Left ventricle myocardium superior (tissue), 1 donor: ENCODE results near the gene CREB3L2. TPM values are rescaled to one million over a fixed set of nuclear protein-coding genes. Genes with fewer than 3 reads are reported as not detected.
"Not testable (repeated sequence)": the region's sequence is repeated elsewhere in the genome, so short reads cannot be mapped to it uniquely, and the experiment has no call there.

ENCODE experiments used
- ATAC-seq: fragments of 200-7000 bp; cut with Tn5 transposase; one replicate; pipeline ENCODE4 v1.9.1; 2020; ENCODE audit warnings: mild to moderate bottlenecking, moderate library complexity
- DNase-seq: peaks from one replicate; pipeline ENCODE4 v3.0.0-alpha.2; 2020
- intact Hi-C: fragments of 100-400 bp; cut with micrococcal nuclease; formaldehyde crosslinking; loops from one replicate; pipeline ENCODE4 v1.11.0; 2022
- total RNA-seq: library from RNA; stranded (reverse); fragmentation: NEBNext Ultra II Directional; extraction: Animal tissue kit (Norgen Biotek cat#: 25700); gene quantifications from one replicate; pipeline ENCODE4 v1.2.1, GENCODE V29; 2021
- donor health status: DM: no; HTN: yes; CAD: no; lungs with severe emphysema.

The CREB3L2 gene
- total RNA-seq, 1 donor from 2014 or later = 22.3 TPM

DNA sequence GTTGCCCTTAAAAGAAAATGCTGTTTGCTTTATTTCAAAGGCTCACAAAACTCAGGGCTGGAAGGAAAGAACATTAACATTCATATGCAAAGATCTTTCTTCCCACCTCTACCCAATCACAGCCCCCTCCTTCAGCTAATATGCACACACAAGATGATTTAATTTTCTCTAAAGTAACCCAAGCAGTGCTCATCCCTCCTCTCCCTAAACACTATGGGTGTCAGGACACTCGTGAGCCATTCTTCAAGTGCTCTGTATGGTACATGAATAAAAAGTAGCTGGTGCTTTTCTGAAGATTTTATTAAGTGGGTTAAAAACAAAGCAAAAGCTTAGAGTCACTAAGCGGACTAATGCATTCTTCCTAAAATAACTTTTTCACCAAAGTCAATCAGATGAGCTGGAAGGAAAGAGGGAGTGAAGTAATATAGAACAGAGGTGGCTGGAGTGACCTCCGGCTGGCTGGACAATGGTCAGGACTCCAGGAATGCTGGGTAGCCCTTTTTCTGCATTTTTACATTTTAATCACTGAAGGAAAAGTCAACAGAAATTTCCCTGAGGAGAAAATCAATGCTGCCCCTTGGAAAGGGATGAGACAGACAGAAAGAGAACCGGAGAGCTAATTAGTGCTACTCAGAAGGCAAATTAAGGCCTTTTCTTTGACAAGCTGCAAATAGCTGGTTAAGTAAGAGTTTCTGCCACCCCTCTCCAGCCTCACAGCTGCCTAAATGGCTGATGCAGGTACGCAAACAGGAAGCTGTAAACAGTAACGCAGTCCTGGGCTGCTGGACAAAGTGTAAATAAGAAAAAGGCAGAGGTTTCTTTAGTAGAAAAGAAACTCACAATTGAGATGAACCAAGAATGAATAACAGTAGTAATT, 161.7 kb downstream of the CREB3L2 start:
- ATAC-seq (no peak), DNase-seq (no peak)
- intact Hi-C loops = no loop called here

- intact Hi-C loops = no loop called here
- DNase-seq (no peak), ATAC-seq (no peak)
These were observed 163.1 kb downstream of the CREB3L2 start for GRCh38 chr7:137838706-137839315.

- DNase-seq (no peak), ATAC-seq (no peak)
- intact Hi-C loops = no loop called here
These were observed 165.3 kb downstream of the CREB3L2 start for GRCh38 chr7:137836541-137836940.

GRCh38 chr7:137836113-137836509, 165.8 kb downstream of the CREB3L2 start:
- intact Hi-C loops = no loop called here
- no peak for ATAC-seq

DNA sequence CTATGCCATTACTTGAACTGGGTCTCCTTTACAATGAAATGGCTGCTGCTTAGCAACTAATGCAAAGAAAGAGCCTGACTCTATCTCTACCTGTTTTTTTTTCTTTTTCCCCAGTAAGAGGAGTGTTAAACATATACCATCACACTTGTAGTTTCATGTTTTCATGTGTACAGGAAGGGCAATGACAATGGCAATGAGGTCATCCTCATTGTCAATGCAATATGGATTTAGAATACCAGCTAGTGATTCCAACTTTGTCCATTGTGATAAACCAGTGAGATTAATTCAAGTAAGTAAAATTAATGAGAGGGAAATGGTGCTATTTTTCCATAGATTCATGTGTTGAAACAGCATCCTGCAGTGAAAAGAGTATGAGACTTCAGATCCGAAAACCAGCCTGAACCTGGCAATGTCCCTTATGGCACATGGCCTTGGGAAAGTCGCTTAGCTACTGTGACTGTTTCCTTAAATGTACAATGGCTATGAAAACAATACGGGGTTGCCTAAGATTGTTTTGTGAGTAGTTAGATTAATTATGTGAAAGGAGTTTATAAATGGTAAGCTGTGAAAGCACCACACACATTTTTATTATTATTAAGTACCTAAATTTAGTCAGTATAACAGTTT, 166.3 kb downstream of the CREB3L2 start:
- DNase-seq (no peak), ATAC-seq (no peak)
- intact Hi-C loops = no loop called here

More at GRCh38 chr7:137836113-137836509, 165.8 kb downstream of the CREB3L2 start:
- no peak for DNase-seq

- no peak for ATAC-seq
- no peak for DNase-seq
- intact Hi-C loops = no loop called here
These were observed 167.3 kb downstream of the CREB3L2 start for GRCh38 chr7:137834552-137834951.

- DNase-seq, intact Hi-C loops, ATAC-seq: not testable (repeated sequence)
These were observed 168.9 kb downstream of the CREB3L2 start for GRCh38 chr7:137832990-137833389.

- ATAC-seq (no peak), DNase-seq (no peak)
- intact Hi-C loops = no loop called here
These were observed 169.5 kb downstream of the CREB3L2 start for GRCh38 chr7:137832382-137832781.

- ATAC-seq, DNase-seq, intact Hi-C loops: not testable (repeated sequence)
These were observed 170.3 kb downstream of the CREB3L2 start for GRCh38 chr7:137831555-137831954.

DNA sequence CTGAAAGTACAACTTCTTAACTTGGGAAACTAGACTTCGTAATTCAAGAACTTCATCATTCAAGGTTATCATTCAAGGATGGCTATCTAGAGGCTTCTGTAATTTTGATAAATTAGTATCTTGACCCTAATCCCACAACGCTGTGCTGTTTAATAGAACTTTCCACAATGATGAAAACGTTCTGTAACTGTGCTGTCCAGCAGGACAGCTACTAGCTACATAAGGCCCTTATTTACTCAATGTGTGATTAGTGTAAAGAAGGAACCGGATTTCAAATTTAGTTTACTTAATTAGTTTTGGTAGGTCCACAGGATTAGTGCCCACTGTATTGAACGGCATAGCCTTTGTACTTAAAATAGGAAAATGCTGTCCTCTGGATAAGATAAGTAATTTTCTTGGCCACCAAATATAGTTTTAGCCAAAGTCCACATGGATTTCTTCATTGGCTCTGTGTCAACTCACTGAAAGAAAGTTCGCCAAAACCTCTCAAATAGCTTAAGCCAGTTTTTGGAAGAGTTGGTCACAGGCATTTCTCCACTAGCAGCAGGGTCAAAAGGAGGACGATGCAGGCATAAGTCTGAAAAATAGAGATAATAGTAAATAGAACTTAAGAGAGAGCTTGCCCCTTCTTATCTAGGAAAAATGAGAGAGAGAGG, 172.4 kb downstream of the CREB3L2 start:
- intact Hi-C loops = no loop called here
- DNase-seq (no peak), ATAC-seq (no peak)

DNA sequence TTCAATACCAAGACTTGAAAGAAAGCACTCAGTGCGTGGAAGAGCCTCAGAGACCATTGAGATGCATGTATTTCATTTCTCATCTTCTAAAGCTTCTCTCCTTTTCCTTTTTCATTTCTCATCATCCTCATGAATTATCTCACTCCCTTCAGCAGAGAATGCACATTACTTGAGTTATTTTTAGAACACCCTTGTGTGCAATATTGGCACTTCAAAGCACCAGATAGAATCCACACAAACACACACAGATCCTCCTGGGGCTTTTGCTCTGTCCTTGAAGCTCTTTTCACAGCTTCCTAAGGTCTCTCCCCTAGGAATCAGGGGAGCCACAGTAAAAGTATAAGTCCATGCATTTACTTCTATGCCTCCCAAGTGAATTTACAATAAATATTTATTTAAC, 173.4 kb downstream of the CREB3L2 start:
- ATAC-seq (peak; percentile 63), DNase-seq (no peak)
- intact Hi-C loops = no loop called here

DNA sequence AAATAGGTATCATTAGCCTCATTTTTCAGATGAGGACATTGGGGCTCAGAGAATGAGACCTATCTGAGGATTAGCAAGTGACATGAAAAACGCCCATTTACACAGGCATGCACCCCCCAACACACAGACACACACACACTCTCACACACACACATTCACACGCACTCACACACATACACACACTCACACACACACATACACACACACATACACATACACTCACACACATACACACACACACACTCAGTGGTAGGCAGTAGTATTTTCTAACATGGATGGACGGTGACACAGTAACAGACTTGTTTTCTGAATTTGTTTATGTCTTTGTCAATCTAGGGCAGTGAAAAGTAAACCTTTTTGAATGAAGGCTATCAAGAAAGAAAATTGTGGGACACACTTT, 176.4 kb downstream of the CREB3L2 start:
- DNase-seq = no peak
- ATAC-seq = no peak
- intact Hi-C loops = no loop called here

Other genes starting within 250 kb of the CREB3L2 start
- gene DGKI, start 155.1 kb downstream of the CREB3L2 start, total RNA-seq = 0.47 TPM
- gene AKR1D1, start 74.4 kb upstream of the CREB3L2 start, total RNA-seq = not detected